Posterior cingulate gyrus (tissue), 11 donors: ENCODE measurements around the gene PDHA2.
"Not testable (repeated sequence)": the region's sequence is repeated elsewhere in the genome, so short reads cannot be mapped to it uniquely, and the experiment has no call there.

ENCODE experiments used
- DNase-seq, 10 donors: peaks; one replicate each; pipeline versions ENCODE4 v3.0.0 to v3.0.0-alpha.2; 2020 to 2021; ENCODE audit warnings: mixed read lengths in 3 of 10
- intact Hi-C: fragments of 100-400 bp; cut with DNase I; formaldehyde crosslinking; loops from one replicate; pipeline ENCODE4 v1.15.1; 2023

Gene PDHA2

GRCh38 chr4:95839891-95840290 lies at the start of gene PDHA2:
Gene PDHA2 (plus strand): TSS chr4:95840093. CDS start chr4:95840151, 58 bp downstream.
- peak in 1 of 10 donors; percentile 58 for DNase-seq
- intact Hi-C loops: no loop called here

GRCh38 chr4:95798003-95798402 lies 41.9 kb upstream of the PDHA2 start:
- DNase-seq: peak in 5 of 10 donors; percentile 18 to 73 (median 29)
- intact Hi-C loops: no loop called here

DNA sequence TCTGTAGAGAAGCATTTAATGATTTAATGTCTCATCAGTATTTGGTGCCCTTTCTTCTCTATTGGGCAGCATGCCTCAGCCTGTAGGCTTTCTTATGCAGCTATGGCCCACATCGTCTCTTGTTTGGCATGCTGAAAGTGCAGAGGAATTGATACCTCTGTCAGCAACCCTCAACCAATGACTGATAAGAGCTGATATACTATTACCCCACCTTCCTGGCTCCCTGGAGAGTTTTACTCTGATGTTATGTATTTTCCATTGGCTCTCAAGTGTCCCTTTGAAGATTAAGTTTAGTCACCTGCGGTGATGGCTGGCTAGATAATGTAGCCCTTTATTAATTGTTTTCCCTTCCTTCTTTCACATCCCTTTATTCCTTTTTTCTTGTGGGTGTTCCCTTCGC lies 41.2 kb upstream of the PDHA2 start:
- DNase-seq: no peak
- intact Hi-C loops: no loop called here

DNA sequence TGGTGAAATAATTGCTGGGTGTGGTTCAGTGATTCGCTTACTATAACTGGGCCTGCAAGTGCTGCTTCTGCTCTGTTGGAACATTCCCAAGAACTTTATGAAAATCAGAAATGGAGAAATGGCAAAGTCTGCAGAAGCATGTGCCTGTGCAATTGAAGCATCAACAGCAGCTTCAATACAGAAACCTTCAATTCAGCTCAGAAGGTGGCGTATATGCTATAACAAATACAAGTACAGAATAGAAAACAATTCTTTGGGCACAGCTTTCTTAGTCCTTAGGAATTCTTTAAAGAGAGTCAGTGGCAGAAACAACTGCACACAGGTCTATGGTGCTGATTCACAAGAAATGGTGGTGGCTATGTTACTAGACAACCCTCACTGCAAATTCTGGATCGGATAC lies 18.0 kb upstream of the PDHA2 start:
- intact Hi-C loops: no loop called here
- no peak for DNase-seq

DNA sequence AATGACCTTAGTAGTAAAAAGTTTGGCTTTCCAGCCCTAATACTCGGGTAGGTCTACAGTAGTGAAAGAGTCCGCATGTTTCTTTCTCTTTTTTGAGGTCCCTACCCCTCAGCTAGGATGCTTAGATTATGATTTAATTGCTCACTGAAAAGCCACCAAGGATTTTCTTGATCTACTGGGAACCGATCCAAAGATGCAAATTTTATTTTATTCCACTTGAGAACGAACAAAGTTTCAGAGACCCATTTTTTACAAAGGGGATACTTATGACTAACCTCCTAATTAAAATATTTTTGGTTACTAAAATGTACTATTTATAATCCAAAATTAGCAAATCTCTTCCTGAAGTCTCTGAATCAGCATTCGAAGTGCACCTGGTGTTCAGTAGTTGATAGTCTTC lies 14.3 kb upstream of the PDHA2 start:
- intact Hi-C loops: no loop called here
- DNase-seq: no peak

DNA sequence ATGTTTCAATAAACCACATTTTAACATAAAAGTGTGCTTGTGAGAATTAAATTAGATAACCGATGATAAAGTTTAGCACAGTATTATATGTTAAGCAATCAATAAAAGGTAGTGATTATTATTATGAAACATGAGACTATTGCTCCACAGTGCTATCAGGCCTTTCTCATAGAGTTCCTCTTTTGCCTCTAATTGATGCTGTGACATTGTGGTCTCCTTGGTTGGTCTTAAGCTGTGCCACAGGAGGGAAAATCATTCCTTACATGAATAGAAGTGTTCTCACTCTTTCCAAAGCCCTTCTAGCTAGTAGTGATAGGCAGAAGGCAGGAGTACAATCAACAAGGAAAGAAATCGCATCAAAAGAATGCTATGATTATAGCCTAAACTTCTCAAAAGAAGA lies 9.2 kb upstream of the PDHA2 start:
- DNase-seq: no peak
- intact Hi-C loops: no loop called here

- intact Hi-C loops: no loop called here
- DNase-seq: no peak
Observed at GRCh38 chr4:95831166-95831565, 8.7 kb upstream of the PDHA2 start.

DNA sequence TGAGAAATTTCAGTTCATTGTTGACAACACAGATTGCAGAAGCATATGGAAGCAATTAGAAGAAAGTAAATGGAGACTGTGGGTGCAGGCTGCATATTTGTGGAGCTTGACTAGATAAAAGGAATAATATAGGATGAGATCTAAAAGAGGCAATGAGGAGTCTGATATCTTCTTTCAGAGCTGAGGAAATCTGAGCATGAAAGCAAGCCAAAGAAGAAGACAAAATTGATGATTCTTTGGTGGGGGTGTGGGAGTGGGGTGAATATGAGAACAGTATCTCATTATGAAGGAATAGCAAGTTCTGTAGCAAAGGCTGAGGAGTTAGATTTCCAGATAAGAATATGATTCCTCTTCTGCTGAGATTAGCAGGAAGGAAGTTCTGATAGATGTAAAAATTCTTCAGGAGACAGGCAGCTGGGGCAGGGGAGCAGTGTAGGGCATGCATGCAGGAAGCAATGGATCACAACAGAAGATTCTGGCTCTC lies 6.1 kb upstream of the PDHA2 start:
- peak in 1 of 10 donors; percentile 24 for DNase-seq
- intact Hi-C loops: no loop called here

DNA sequence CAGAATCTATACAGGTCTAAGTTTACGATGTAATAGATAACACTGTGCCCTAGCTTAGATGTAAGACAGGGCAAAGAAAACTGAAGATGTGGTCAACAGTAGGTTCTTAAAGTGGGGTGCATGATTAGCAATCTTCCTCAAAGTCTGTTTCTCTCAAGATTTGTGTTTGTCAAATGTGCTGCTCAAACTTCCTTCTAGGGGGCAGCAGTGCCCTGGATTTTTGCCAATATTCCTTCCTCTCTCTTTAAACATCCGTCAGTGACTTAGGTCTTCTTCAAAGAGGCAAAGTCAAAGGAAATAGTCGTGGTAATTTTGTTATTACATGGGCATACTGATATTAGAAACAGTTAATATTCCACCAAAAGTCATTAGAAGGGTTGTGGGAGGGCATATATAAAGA lies 4.2 kb upstream of the PDHA2 start:
- intact Hi-C loops: no loop called here
- DNase-seq: no peak

GRCh38 chr4:95838192-95838591 lies 1.7 kb upstream of the PDHA2 start:
- intact Hi-C loops: no loop called here
- no peak for DNase-seq

GRCh38 chr4:95847908-95848460 lies 8.1 kb downstream of the PDHA2 start:
- intact Hi-C loops: no loop called here
- DNase-seq: no peak

DNA sequence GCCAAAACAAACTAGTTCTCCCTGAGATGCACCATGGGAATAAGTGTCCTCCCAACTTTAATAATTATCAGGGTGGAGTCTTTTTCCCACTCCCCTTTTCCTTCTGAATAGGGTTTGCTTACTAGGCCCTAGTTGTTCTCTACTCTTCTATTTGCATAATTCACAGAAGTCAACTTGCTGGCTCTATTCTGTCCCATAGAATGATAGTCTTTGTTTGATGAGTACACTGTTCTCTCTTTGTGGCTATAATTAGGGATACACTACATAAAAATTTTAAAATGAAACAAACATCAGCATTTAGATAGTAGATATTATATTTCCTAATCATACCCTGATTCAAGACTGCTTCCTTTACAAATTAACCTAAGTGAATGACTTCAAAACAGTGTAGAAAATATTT lies 10.3 kb downstream of the PDHA2 start:
- DNase-seq: no peak
- intact Hi-C loops: no loop called here

GRCh38 chr4:95857761-95858160 lies 17.9 kb downstream of the PDHA2 start:
- DNase-seq: no peak
- intact Hi-C loops: no loop called here

DNA sequence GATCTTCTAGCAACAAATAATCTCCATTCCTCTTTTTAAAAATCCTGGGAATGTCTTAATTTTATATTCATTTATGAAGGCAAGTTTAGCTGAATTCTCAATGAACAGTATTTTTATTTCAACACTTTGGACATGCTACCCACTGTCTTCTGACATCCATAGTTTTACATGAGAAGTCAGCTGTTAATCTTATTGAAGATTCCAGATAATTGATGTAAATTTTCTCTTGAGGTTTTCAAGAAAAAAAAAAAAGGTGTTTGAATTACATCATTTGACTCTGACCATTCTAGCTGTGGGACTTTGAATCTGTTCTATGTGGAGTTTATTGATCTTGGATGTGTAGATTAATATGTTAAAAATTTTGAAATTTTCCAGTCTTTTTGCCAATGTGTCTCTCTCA lies 28.0 kb downstream of the PDHA2 start:
- intact Hi-C loops: no loop called here
- DNase-seq: no peak

- intact Hi-C loops, DNase-seq: not testable (repeated sequence)
Observed at GRCh38 chr4:95869414-95869813, 29.5 kb downstream of the PDHA2 start.

- intact Hi-C loops: no loop called here
- DNase-seq: no peak
Observed at GRCh38 chr4:95869961-95870500, 30.1 kb downstream of the PDHA2 start.

DNA sequence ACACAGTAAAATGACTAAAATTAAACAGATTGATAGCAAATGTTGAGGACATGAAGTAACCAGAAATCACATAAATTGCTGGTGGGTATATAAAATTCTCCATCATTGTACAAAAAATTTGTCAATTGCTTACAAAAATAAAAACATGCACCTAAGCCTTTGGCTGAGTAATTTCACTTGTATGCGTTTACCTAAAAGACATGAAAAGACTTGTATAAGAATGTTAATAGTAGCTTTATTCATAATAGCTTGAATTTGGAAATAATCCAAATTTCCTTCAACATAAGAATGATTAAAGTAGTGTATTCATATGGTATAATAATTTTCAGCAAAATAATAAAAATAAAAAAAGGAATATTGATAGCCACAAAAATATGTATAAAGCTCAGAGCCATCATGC lies 37.7 kb downstream of the PDHA2 start:
- intact Hi-C loops: no loop called here
- no peak for DNase-seq

- no peak for DNase-seq
- intact Hi-C loops: no loop called here
Observed at GRCh38 chr4:95887551-95887950, 47.7 kb downstream of the PDHA2 start.

- DNase-seq: no peak
- intact Hi-C loops: no loop called here
Observed at GRCh38 chr4:95889662-95890061, 49.8 kb downstream of the PDHA2 start.
